Measurements from ENCODE around the gene ATP8B4. TPM values are rescaled to one million over a fixed set of nuclear protein-coding genes. Genes with fewer than 3 reads are reported as not detected.

The ATP8B4 gene
- total and polyA plus RNA-seq, 3 donors from 2014 or later: 2.4 to 6.1 (median 2.5) TPM

DNA sequence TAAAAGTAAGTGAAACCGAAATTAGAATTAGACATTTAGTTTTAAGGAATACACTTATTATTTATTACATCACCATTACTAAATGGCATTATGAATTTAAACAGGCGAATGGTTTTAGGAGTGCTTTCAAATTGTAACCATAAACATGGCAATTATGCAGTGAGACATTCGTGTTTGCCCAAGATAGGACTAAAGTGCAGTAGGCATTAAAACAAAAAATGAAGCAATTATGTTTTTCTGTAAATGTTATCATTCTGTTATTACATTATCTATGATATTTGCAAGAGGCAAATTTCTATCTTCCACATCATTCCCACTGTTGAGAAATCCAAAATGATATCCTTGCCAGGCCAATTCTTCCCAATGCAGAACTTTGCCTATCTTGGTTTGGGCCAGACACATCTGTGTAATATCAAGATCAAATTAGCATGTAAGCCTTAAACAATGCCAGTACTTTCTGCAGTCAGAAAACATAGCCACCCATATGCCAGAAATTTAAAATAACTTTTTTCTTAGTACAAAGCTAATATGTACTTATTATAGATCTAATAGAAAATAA lies 156.9 kb downstream of the ATP8B4 start:
- TF ChIP-seq POLR2A (IDR thresholded peaks at IDR 0.05) (no peak), CTCF (IDR thresholded peaks at IDR 0.05) (no peak)
- Histone ChIP-seq H3K4me3 (no peak overlapping the region), H3K27me3 (no peaks in the 10 kb centered on the region), H3K9me3 (no peaks in the 10 kb centered on the region), H3K4me1 (no peaks in the 10 kb centered on the region), H3K27ac (no peak overlapping the region), H3K36me3 (ENCODE audit: low read depth, missing control alignments) (no peaks in the 10 kb centered on the region)
- intact Hi-C loops (cut with DNase I; ENCODE audit: low total_unique reads): no loop called here
- WGBS, 2 donors: 93% methylated on average over 3 of the region's 3 CpGs
- no peak for DNase-seq

GRCh38 chr15:49953421-49953820 lies 165.6 kb downstream of the ATP8B4 start:
- DNase-seq: no peak
- intact Hi-C loops (cut with DNase I; ENCODE audit: low total_unique reads): no loop called here
- Histone ChIP-seq H3K9me3 (no peaks in the 10 kb centered on the region), H3K36me3 (ENCODE audit: low read depth, missing control alignments) (no peaks in the 10 kb centered on the region), H3K27me3 (no peaks in the 10 kb centered on the region), H3K4me1 (no peaks in the 10 kb centered on the region), H3K27ac (no peak overlapping the region), H3K4me3 (no peak overlapping the region)
- 81 to 100% methylated on average over 2 to 3 of the region's 3 CpGs for WGBS, 2 donors
- TF ChIP-seq POLR2A (IDR thresholded peaks at IDR 0.05) (no peak), CTCF (IDR thresholded peaks at IDR 0.05) (no peak)

DNA sequence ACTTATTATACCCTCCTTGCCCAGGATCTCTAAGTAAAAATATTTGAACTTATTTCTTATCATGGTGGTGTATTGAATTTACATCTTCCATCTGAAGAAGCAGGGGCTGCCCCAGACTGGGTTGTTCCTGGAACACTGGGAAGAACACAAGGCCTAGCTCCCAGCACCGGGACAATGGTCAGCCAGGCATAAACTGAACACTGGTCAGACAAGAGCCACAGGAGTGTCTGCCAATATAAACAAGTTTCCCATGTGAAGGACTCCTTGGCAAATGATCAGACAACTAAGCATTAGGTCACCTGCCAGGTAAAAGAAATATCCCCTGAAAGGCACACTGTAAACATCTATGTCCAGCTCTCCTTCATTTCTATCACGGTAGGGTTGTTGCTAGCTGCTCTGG lies 172.4 kb downstream of the ATP8B4 start:
- TF ChIP-seq CTCF (IDR thresholded peaks at IDR 0.05) (no peak), POLR2A (IDR thresholded peaks at IDR 0.05) (no peak)
- Histone ChIP-seq H3K4me1 (no peaks in the 10 kb centered on the region), H3K36me3 (ENCODE audit: low read depth, missing control alignments) (no peaks in the 10 kb centered on the region), H3K27me3 (no peaks in the 10 kb centered on the region), H3K27ac (no peak overlapping the region), H3K9me3 (no peaks in the 10 kb centered on the region), H3K4me3 (no peak overlapping the region)
- 89 to 90% methylated on average over 2 of the region's 2 CpGs for WGBS, 2 donors
- no peak for DNase-seq
- intact Hi-C loops (cut with DNase I; ENCODE audit: low total_unique reads): no loop called here

- Histone ChIP-seq H3K27me3 (no peaks in the 10 kb centered on the region), H3K27ac (no peak overlapping the region), H3K9me3 (no peaks in the 10 kb centered on the region), H3K4me3 (no peak overlapping the region), H3K4me1 (no peaks in the 10 kb centered on the region), H3K36me3 (ENCODE audit: low read depth, missing control alignments) (no peaks in the 10 kb centered on the region)
- 80 to 82% methylated on average over 2 of the region's 2 CpGs for WGBS, 2 donors
- intact Hi-C loops (cut with DNase I; ENCODE audit: low total_unique reads): no loop called here
- DNase-seq: no peak
- TF ChIP-seq POLR2A (IDR thresholded peaks at IDR 0.05): no peak
- TF ChIP-seq CTCF (IDR thresholded peaks at IDR 0.05): no peak
These were observed 184.5 kb downstream of the ATP8B4 start for GRCh38 chr15:49934487-49934886.

GRCh38 chr15:49927189-49927861 lies 191.7 kb downstream of the ATP8B4 start:
- Histone ChIP-seq H3K27me3 (no peaks in the 10 kb centered on the region), H3K4me1 (no peaks in the 10 kb centered on the region), H3K4me3 (no peak overlapping the region), H3K27ac (no peak overlapping the region), H3K9me3 (no peaks in the 10 kb centered on the region), H3K36me3 (ENCODE audit: low read depth, missing control alignments) (no peaks in the 10 kb centered on the region)
- intact Hi-C loops (cut with DNase I; ENCODE audit: low total_unique reads): no loop called here
- no peak for DNase-seq
- 93% methylated on average over 2 of the region's 2 CpGs for WGBS, 2 donors
- no peak for TF ChIP-seq CTCF (IDR thresholded peaks at IDR 0.05)
- no peak for TF ChIP-seq POLR2A (IDR thresholded peaks at IDR 0.05)

Data from testis (tissue), 3 donors.